Activated B cell treated with CpG ODN at 0.5 μM for 24 hours (primary cell): ENCODE data around the gene IL17RA. TPM values are rescaled to one million over a fixed set of nuclear protein-coding genes. Genes with fewer than 3 reads are reported as not detected.

ENCODE experiments used
- ATAC-seq: fragments of 200-7000 bp; cut with Tn5 transposase; one replicate; pipeline ENCODE4 v1.10.0; 2021; ENCODE audit warnings: low read depth, mild to moderate bottlenecking, moderate library complexity
- CTCF ChIA-PET: fragments of 350-600 bp; sonication (Branson Sonifier 250); formaldehyde crosslinking; loops from one replicate; lab custom pipeline; 2021; ENCODE audit warnings: antibody characterized with exemption; lab: Charles Lee
- POLR2A ChIA-PET: fragments of 350-600 bp; sonication (Branson Sonifier 250); formaldehyde crosslinking; loops from one replicate; lab custom pipeline; 2021; ENCODE audit warnings: antibody characterized with exemption; lab: Charles Lee
- DNase-seq: peaks from one replicate; pipeline ENCODE4 v3.0.0; 2022
- H3K27ac Mint-ChIP-seq: one replicate; pipeline ENCODE4 v1.8.0; 2020; ENCODE audit warnings: mixed read lengths
- H3K27me3 Mint-ChIP-seq: one replicate; pipeline ENCODE4 v1.8.0; 2021; ENCODE audit warnings: mixed read lengths
- H3K36me3 Mint-ChIP-seq: one replicate; pipeline ENCODE4 v1.8.0; 2021; ENCODE audit warnings: low read depth, mixed read lengths
- H3K4me1 Mint-ChIP-seq: one replicate; pipeline ENCODE4 v1.8.0; 2021; ENCODE audit warnings: mixed read lengths
- H3K4me3 Mint-ChIP-seq: one replicate; pipeline ENCODE4 v1.8.0; 2020; ENCODE audit warnings: mild to moderate bottlenecking, mixed read lengths
- H3K9me3 Mint-ChIP-seq: one replicate; pipeline ENCODE4 v1.8.0; 2020; ENCODE audit warnings: mixed read lengths
- CTCF ChIP-seq: fragments of 200-600 bp; IDR thresholded peaks from one replicate; pipeline ENCODE4 v1.8.0; 2022; ENCODE audit warnings: antibody characterized with exemption, mild to moderate bottlenecking
- intact Hi-C: fragments of 100-400 bp; cut with micrococcal nuclease; formaldehyde crosslinking; loops from one replicate; pipeline ENCODE4 v1.15.1; 2024
- total RNA-seq: library from RNA; stranded (reverse); gene quantifications from 2 replicates; pipeline ENCODE4 v1.2.3, GENCODE V29; 2022

The IL17RA gene
- total RNA-seq, 1 donor from 2014 or later: 18.1 TPM

- Mint-ChIP-seq H3K27ac (no peak overlapping the region), H3K9me3 (no peaks in the 10 kb centered on the region), H3K4me1 (peaks cover 31% of the 10 kb centered on the region), H3K27me3 (no peaks in the 10 kb centered on the region), H3K36me3 (peaks cover 47% of the 10 kb centered on the region), H3K4me3 (no peak overlapping the region)
- ChIA-PET POLR2A (interaction anchor here (1.4 kb wide), 1 partner anchor 11 kb away, joined by 3 read pairs; no protein-coding TSS in a partner anchor), CTCF (interaction anchor here (0.6 to 1.0 kb wide), 2 partner anchors 180 to 405 kb away, joined by 3 read pairs; no protein-coding TSS in a partner anchor)
- DNase-seq: no peak
- intact Hi-C loops: no loop called here
- TF ChIP-seq CTCF: no peak
- no peak for ATAC-seq
Measured at GRCh38 chr22:17097062-17097461, 12.3 kb downstream of the IL17RA start.

GRCh38 chr22:17097701-17098100, 12.9 kb downstream of the IL17RA start:
- no peak for ATAC-seq
- Mint-ChIP-seq H3K4me1 (peaks cover 28% of the 10 kb centered on the region), H3K27me3 (no peaks in the 10 kb centered on the region), H3K9me3 (no peaks in the 10 kb centered on the region), H3K36me3 (peaks cover 51% of the 10 kb centered on the region), H3K27ac (no peak overlapping the region), H3K4me3 (no peak overlapping the region)
- intact Hi-C loops: no loop called here
- CTCF ChIA-PET: no interaction called here
- no peak for DNase-seq
- POLR2A ChIA-PET: interaction anchor here (0.6 to 1.4 kb wide), 2 partner anchors 12 to 429 kb away, joined by 3 to 6 read pairs; no protein-coding TSS in a partner anchor
- TF ChIP-seq CTCF: no peak

DNA sequence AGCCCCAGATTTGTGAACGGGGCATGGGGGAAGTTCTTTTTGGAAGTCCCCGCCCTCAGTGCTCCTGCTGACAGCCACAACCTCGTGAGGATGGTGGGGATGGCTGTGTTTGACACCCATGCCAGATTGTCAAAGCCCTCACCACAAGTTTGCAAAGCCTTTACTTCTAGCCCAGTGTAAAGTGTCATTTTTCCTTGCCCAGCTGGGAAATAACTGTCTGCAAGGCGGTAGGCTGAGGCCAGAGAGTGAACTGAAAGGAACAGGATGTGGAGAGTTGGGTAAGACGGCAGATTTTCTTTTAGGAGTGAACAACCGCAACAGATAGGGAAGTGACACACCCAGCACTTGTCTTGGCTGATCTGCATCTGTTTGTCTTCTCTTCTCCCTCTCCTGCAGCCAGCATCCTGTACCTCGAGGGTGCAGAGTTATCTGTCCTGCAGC, 13.6 kb downstream of the IL17RA start:
- Mint-ChIP-seq H3K27ac (peak overlapping the region; percentile 19), H3K27me3 (no peaks in the 10 kb centered on the region), H3K9me3 (no peaks in the 10 kb centered on the region), H3K4me1 (peaks cover 28% of the 10 kb centered on the region), H3K4me3 (no peak overlapping the region), H3K36me3 (peaks cover 57% of the 10 kb centered on the region)
- ChIA-PET POLR2A (interaction anchor here (0.6 to 1.4 kb wide), 2 partner anchors 12 to 429 kb away, joined by 3 to 6 read pairs; no protein-coding TSS in a partner anchor), CTCF (no interaction called here)
- ATAC-seq: peak; percentile 58
- TF ChIP-seq CTCF: no peak
- no peak for DNase-seq
- intact Hi-C loops: no loop called here

DNA sequence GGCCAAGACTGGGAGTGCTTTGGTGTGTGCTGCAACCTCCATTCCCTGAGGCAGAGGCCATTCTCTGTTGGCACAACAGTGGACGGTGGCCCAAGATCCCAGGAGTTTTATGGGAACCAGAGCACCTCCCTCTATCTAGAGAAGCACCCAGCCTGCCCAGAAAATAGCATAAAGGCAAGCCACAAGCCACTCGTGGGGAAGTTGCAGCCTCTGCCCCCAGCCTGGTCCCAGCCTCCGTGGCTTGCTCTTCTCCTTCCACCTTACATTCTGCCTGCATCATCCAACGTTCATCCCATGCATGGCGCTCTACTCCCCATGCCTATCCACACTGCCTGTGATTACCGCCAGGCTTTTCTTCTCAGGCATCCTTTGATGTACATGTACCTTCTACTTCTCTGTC, 15.8 kb downstream of the IL17RA start:
- Mint-ChIP-seq H3K4me1 (peaks cover 28% of the 10 kb centered on the region), H3K36me3 (peaks cover 73% of the 10 kb centered on the region), H3K27ac (no peak overlapping the region), H3K9me3 (no peaks in the 10 kb centered on the region), H3K27me3 (no peaks in the 10 kb centered on the region), H3K4me3 (no peak overlapping the region)
- intact Hi-C loops: no loop called here
- ATAC-seq (no peak), DNase-seq (no peak)
- ChIA-PET CTCF (no interaction called here), POLR2A (no interaction called here)
- no peak for TF ChIP-seq CTCF

DNA sequence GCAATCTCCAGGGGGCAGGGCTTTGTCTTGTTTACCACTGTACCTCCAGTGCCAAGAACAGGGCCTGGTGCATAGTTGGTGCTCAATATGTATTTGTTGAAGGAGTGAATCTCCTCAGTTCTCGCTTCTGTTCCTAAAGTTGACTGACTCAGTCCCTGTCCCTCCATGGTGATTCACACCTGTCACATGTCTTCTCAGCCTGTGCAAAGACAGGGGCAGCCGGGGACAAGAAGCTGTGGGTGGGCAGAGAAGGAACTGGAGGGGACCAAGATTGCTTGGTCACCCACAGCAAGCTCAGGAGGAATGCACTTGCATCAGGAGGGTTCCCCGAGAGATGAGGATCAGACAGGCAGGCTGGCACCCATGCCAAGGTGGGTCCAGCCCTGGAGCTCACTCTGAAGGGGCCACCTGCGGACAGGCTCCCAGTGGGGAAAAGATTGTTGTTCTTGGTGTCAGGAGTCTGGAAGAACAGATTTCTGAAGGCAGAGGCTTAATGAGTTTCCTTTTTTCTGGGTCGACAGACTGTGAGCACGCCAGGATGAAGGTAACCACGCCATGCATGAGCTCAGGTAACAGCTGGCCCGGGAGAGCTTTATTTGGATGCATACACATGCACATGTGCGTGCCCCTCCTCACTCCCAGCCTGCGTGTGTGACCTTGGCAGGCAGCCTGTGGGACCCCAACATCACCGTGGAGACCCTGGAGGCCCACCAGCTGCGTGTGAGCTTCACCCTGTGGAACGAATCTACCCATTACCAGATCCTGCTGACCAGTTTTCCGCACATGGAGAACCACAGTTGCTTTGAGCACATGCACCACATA, 16.9 kb downstream of the IL17RA start:
- Mint-ChIP-seq H3K9me3 (no peaks in the 10 kb centered on the region), H3K36me3 (peaks cover 79% of the 10 kb centered on the region), H3K4me3 (no peak overlapping the region), H3K27ac (no peak overlapping the region), H3K27me3 (no peaks in the 10 kb centered on the region), H3K4me1 (peaks cover 31% of the 10 kb centered on the region)
- intact Hi-C loops: no loop called here
- no peak for DNase-seq
- ChIA-PET POLR2A (no interaction called here), CTCF (no interaction called here)
- TF ChIP-seq CTCF: no peak
- no peak for ATAC-seq
